Suprapubic skin (tissue), 4 donors: ENCODE results near the gene PCDHGC4.

Source experiments
- EP300 ChIP-seq: sonication (generic); formaldehyde crosslinking; IDR thresholded peaks from one replicate; pipeline ENCODE4 v1.6.1; 2017; ENCODE audit warnings: antibody characterized with exemption
- POLR2A ChIP-seq, 2 donors: fragments of 450-650 bp; IDR thresholded peaks; one replicate each; pipeline ENCODE4 v1.6.1; 2017; ENCODE audit warnings: antibody characterized with exemption in 2 of 2, mild to moderate bottlenecking in 2 of 2, moderate library complexity in 2 of 2
- POLR2AphosphoS5 ChIP-seq, 3 donors: sonication (generic); formaldehyde crosslinking; IDR thresholded peaks; one replicate each; pipeline ENCODE4 v1.6.1; 2017; ENCODE audit warnings: antibody characterized with exemption in 3 of 3
- TF ChIP-seq, protein P1 (sequence below), 2 donors: fragments of 200-600 bp in 1 of 2; fragments of 450-650 bp in 1 of 2; sonication (generic) in 1 of 2; IDR thresholded peaks; one replicate each; pipeline ENCODE4 v1.5.1; 2016 to 2019; ENCODE audit warnings: antibody characterized with exemption in 2 of 2, mild to moderate bottlenecking in 1 of 2, moderate library complexity in 1 of 2

DNA sequence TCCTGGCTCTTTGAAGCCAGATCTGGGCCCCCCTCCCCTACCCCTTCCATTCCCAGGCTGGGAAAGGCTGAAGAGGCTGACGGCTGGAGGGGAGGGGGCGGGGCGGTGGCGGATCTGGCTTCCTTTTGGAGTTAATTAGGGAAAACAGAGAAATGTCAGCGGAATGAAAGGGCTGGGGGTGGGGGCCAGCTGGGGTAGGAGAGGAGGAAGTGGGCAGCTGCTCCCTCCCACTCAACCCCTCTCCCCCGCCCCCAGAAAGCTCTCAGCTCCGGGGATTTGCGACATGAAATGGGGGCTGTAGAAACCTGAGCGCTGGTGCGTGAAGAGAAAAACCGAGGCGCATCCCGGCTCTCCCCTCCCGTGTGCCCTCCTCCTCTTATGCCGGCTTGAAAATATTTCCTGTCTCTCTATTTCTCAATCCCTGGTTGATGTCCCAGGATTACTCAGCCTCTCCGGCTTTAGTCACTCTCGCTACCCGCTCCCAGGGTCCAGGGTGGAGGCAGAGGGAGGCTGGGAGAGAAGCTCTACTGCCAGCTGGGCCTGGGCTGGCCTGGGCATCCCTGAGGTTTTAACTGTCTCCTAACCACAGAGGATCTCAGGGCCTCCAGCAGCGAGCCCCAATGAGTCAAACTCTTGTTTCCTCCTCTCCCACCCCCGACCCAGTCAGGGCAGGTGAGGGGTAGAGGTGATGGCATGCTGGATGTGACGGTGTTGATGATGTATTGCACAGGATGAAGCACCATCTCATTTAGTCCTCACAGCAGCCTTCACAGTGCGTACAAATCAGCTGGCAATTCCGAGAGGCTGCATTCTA lies 24.2 kb downstream of the PCDHGC4 start:
- TF ChIP-seq, protein P1, sequence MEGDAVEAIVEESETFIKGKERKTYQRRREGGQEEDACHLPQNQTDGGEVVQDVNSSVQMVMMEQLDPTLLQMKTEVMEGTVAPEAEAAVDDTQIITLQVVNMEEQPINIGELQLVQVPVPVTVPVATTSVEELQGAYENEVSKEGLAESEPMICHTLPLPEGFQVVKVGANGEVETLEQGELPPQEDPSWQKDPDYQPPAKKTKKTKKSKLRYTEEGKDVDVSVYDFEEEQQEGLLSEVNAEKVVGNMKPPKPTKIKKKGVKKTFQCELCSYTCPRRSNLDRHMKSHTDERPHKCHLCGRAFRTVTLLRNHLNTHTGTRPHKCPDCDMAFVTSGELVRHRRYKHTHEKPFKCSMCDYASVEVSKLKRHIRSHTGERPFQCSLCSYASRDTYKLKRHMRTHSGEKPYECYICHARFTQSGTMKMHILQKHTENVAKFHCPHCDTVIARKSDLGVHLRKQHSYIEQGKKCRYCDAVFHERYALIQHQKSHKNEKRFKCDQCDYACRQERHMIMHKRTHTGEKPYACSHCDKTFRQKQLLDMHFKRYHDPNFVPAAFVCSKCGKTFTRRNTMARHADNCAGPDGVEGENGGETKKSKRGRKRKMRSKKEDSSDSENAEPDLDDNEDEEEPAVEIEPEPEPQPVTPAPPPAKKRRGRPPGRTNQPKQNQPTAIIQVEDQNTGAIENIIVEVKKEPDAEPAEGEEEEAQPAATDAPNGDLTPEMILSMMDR (IDR thresholded peaks at IDR 0.05) = no peak
- TF ChIP-seq EP300 = no peak
- TF ChIP-seq POLR2A (IDR thresholded peaks at IDR 0.05) = no peak
- no peak for TF ChIP-seq POLR2AphosphoS5 (IDR thresholded peaks at IDR 0.05)
